CD4-positive, alpha-beta T cell (primary cell): ENCODE data around the gene VWA5B2. TPM values are rescaled to one million over a fixed set of nuclear protein-coding genes. Genes with fewer than 3 reads are reported as not detected.

Source experiments
- ATAC-seq: fragments of 200-7000 bp; cut with Tn5 transposase; one replicate; pipeline ENCODE4 v1.10.0; 2022; ENCODE audit warnings: mild to moderate bottlenecking; ENCODE audit not compliant: poor library complexity
- CTCF ChIA-PET: fragments of 350-600 bp; sonication (Branson Sonifier 250); formaldehyde crosslinking; loops from one replicate; lab custom pipeline; 2021; ENCODE audit warnings: antibody characterized with exemption, inconsistent platforms; lab: Charles Lee
- POLR2A ChIA-PET: fragments of 350-600 bp; sonication (Branson Sonifier 250); formaldehyde crosslinking; loops from one replicate; lab custom pipeline; 2021; ENCODE audit warnings: antibody characterized with exemption, inconsistent platforms; lab: Charles Lee
- DNase-seq, 14 experiments: peaks; one replicate each; pipeline ENCODE4 v3.0.0-alpha.2; 2013 to 2020; ENCODE audit warnings: mixed read lengths in 2 of 14
- H3K27ac ChIP-seq, 2 donors: one replicate each; pipeline versions ENCODE4 v1.5.1 to v1.7.0; 2013; ENCODE audit warnings: low read length in 2 of 2, low read depth in 1 of 2, mild to moderate bottlenecking in 1 of 2
- H3K27me3 ChIP-seq, 2 experiments: 1 replicate in 1 of 2; 2 replicates in 1 of 2; pipeline versions ENCODE4 v1.6.1 to v1.7.0; 2013; ENCODE audit warnings: low read length in 2 of 2, control low read depth in 1 of 2, mild to moderate bottlenecking in 1 of 2, moderate library complexity in 1 of 2; ENCODE audit not compliant: insufficient read depth in 2 of 2, control insufficient read depth in 1 of 2
- H3K36me3 ChIP-seq: one replicate; pipeline ENCODE4 v1.6.1; 2013; ENCODE audit warnings: low read length, control low read depth; ENCODE audit not compliant: insufficient read depth
- H3K4me1 ChIP-seq: one replicate; pipeline ENCODE4 v1.6.1; 2013; ENCODE audit warnings: low read length, control low read depth; ENCODE audit not compliant: insufficient read depth
- H3K4me3 ChIP-seq: one replicate; pipeline ENCODE4 v1.5.1; 2013; ENCODE audit warnings: mild to moderate bottlenecking, low read length, moderate library complexity
- H3K9me3 ChIP-seq, 2 experiments: 1 replicate in 1 of 2; 2 replicates in 1 of 2; pipeline versions ENCODE4 v1.6.1 to v1.7.0; 2013; ENCODE audit warnings: low read length in 2 of 2, mild to moderate bottlenecking in 2 of 2, control low read depth in 1 of 2, moderate library complexity in 1 of 2; ENCODE audit not compliant: control insufficient read depth in 1 of 2, insufficient read depth in 1 of 2
- H3K27ac Mint-ChIP-seq: one replicate; pipeline ENCODE4 v1.8.0; 2020; ENCODE audit warnings: mixed read lengths
- H3K27me3 Mint-ChIP-seq: one replicate; pipeline ENCODE4 v1.8.0; 2021; ENCODE audit warnings: mixed read lengths
- H3K36me3 Mint-ChIP-seq: one replicate; pipeline ENCODE4 v1.8.0; 2021; ENCODE audit warnings: low read depth, mixed read lengths
- H3K4me1 Mint-ChIP-seq: one replicate; pipeline ENCODE4 v1.8.0; 2021; ENCODE audit warnings: low read depth, mixed read lengths
- H3K4me3 Mint-ChIP-seq: one replicate; pipeline ENCODE4 v1.8.0; 2020; ENCODE audit warnings: mild to moderate bottlenecking, mixed read lengths
- H3K9me3 Mint-ChIP-seq: one replicate; pipeline ENCODE4 v1.8.0; 2020; ENCODE audit warnings: mixed read lengths
- CTCF ChIP-seq: fragments of 200-600 bp; IDR thresholded peaks from one replicate; pipeline ENCODE4 v1.8.0; 2022; ENCODE audit warnings: antibody characterized with exemption, mild to moderate bottlenecking
- intact Hi-C, 2 experiments: fragments of 100-400 bp; cut with DNase I in 1 of 2; cut with micrococcal nuclease in 1 of 2; formaldehyde crosslinking; loops; one replicate each; pipeline versions ENCODE4 v1.15.1 to v1.9.0; 2023 to 2025; cut with DNase I, micrococcal nuclease
- total RNA-seq, 174 experiments: library from RNA in 2 of 174; stranded (reverse) in 2 of 174; gene quantifications; one replicate each; pipeline ENCODE4 v1.2.3 and lab custom pipeline; 2021 to 2026

Gene VWA5B2
- total RNA-seq, 2 experiments from 2014 or later = not detected

DNA sequence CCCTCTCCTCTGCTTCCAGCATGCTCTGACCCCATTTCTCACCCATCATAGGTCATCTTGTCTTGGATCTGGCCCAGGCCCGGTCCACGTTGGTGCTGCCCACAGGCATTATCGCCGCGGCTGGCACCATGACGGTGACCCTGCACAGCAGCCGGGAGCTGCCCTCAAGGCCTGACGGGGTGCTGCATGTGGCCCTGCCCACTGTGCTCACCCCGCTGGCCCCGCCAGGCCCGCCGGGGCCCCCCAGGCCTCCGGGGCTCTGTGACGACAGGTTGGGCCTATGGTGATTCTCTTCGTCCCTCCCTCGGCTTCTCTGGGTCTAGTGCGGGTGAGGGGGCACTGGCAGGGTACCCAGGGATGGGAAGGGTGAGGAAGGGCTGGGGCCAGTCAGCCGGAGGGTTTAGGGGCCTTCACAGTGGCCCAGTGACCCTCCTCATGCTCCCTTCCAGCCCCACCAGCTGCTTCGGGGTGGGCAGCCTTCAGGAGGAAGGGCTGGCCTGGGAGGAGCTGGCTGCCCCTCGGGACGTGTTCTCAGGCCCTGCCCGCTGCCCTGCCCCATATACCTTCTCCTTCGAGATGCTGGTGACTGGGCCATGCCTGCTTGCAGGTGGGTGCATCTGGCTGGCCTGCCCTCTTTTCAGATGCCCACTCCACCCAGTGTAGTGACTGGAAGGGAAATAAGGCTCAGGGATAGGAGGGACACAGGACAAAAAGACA, 3.9 kb downstream of the VWA5B2 start:
- intact Hi-C loops = no loop called here
- POLR2A ChIA-PET = no interaction called here
- DNase-seq (no peak), ATAC-seq (no peak)
- peaks cover 14% of the 10 kb centered on the region for H3K4me1 Mint-ChIP-seq
- H3K36me3 ChIP-seq = no peaks in the 10 kb centered on the region
- H3K27ac Mint-ChIP-seq = no peak overlapping the region
- H3K27me3 Mint-ChIP-seq = peaks cover 39% of the 10 kb centered on the region
- H3K9me3 ChIP-seq = peaks cover 0 to 5% of the 10 kb centered on the region in 2 experiments
- CTCF ChIA-PET = no interaction called here
- no peak overlapping the region for H3K4me3 Mint-ChIP-seq
- no peak for TF ChIP-seq CTCF
- H3K4me1 ChIP-seq = peaks cover 22% of the 10 kb centered on the region
- H3K36me3 Mint-ChIP-seq = no peaks in the 10 kb centered on the region
- no peak overlapping the region for H3K27ac ChIP-seq
- no peak overlapping the region for H3K4me3 ChIP-seq
- no peaks in the 10 kb centered on the region for H3K9me3 Mint-ChIP-seq
- peaks cover 40 to 49% of the 10 kb centered on the region in 2 experiments for H3K27me3 ChIP-seq

- H3K4me1 Mint-ChIP-seq = peaks cover 10% of the 10 kb centered on the region
- no peak overlapping the region for H3K4me3 Mint-ChIP-seq
- H3K27me3 ChIP-seq = peaks cover 31 to 40% of the 10 kb centered on the region in 2 experiments
- peaks cover 31% of the 10 kb centered on the region for H3K27me3 Mint-ChIP-seq
- no peak for DNase-seq
- peaks cover 0 to 5% of the 10 kb centered on the region in 2 experiments for H3K9me3 ChIP-seq
- H3K4me1 ChIP-seq = peaks cover 15% of the 10 kb centered on the region
- H3K4me3 ChIP-seq = no peak overlapping the region
- H3K27ac ChIP-seq = no peak overlapping the region
- intact Hi-C loops = no loop called here
- ChIA-PET POLR2A (no interaction called here), CTCF (no interaction called here)
- no peaks in the 10 kb centered on the region for H3K9me3 Mint-ChIP-seq
- no peak overlapping the region for H3K27ac Mint-ChIP-seq
- H3K36me3 ChIP-seq = no peaks in the 10 kb centered on the region
- ATAC-seq = no peak
- no peak for TF ChIP-seq CTCF
- H3K36me3 Mint-ChIP-seq = no peaks in the 10 kb centered on the region
Measured at GRCh38 chr3:184234224-184234623, 4.8 kb downstream of the VWA5B2 start.

- H3K4me3 Mint-ChIP-seq = no peak overlapping the region
- intact Hi-C loops = no loop called here
- no peak for TF ChIP-seq CTCF
Measured at GRCh38 chr3:184234671-184235380, 5.4 kb downstream of the VWA5B2 start.

More at GRCh38 chr3:184234671-184235380, 5.4 kb downstream of the VWA5B2 start:
- DNase-seq (no peak), ATAC-seq (no peak)
- Mint-ChIP-seq H3K27ac (no peak overlapping the region), H3K4me1 (peaks cover 10% of the 10 kb centered on the region), H3K36me3 (no peaks in the 10 kb centered on the region), H3K9me3 (no peaks in the 10 kb centered on the region), H3K27me3 (peaks cover 31% of the 10 kb centered on the region)
- peaks cover 28 to 36% of the 10 kb centered on the region in 2 experiments for H3K27me3 ChIP-seq
- ChIA-PET POLR2A (no interaction called here), CTCF (no interaction called here)
- no peaks in the 10 kb centered on the region for H3K36me3 ChIP-seq
- no peak overlapping the region for H3K4me3 ChIP-seq
- H3K4me1 ChIP-seq = peaks cover 11% of the 10 kb centered on the region
- no peak overlapping the region for H3K27ac ChIP-seq
- peaks cover 0 to 1% of the 10 kb centered on the region in 2 experiments for H3K9me3 ChIP-seq
